HG02610 (cell line): ENCODE data around the gene OR4E2.
"Not testable (repeated sequence)": the region's sequence is repeated elsewhere in the genome, so short reads cannot be mapped to it uniquely, and the experiment has no call there.

Experiments used
- ATAC-seq: cut with Tn5 transposase; IDR thresholded peaks from one replicate; pipeline ENCODE4 v1.9.1; 2021; ENCODE audit warnings: mild to moderate bottlenecking, moderate library complexity; ENCODE audit not compliant: unreplicated experiment

Gene OR4E2, protein sequence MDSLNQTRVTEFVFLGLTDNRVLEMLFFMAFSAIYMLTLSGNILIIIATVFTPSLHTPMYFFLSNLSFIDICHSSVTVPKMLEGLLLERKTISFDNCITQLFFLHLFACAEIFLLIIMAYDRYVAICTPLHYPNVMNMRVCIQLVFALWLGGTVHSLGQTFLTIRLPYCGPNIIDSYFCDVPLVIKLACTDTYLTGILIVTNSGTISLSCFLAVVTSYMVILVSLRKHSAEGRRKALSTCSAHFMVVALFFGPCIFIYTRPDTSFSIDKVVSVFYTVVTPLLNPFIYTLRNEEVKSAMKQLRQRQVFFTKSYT

GRCh38 chr14:21653331-21653885 is at the start of gene OR4E2:
Gene OR4E2 (plus strand): TSS chr14:21653835. CDS start chr14:21665083, 11,248 bp downstream.
- ATAC-seq = no peak

DNA sequence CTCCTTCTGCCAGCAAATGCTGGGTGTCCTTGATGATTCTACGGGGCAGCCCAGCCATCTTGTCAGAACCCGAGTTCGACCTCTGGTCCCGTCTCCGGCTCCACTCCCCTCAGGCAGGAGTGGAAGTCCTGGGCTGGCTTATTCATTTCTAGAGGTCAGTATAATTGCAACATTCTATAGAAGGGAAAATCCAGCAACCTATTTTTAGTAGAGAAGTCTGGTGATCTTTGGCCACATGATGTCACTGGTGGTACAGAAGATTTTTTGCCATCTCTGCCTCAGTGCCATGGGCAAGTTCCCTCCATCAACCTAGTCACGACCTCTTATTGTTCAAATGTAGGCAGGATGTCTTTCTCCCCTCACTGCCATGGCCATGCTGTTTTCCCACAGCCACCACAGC is 41.3 kb upstream of the OR4E2 start:
- no peak for ATAC-seq

- no peak for ATAC-seq
Observed at GRCh38 chr14:21614240-21614639, 39.4 kb upstream of the OR4E2 start.

DNA sequence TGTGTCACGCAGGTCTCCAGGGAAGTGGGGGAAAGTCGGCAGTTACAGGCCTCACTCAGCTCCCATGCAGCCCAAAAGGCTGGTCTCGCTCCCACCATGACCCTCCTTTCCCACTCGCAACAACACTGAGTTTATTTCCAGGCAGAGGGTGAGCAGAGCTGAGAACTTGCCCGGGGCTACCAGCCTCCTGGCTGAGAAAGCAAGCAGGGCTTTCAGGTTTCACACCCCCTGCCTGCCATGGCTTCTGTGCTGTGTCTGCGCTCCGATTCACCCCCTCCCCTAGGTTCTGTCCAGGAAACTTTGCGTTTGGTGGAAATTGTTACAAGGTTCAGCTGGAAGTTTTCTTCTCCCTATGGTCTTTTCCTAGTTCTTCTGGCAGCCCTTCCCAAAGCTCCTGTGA is 36.0 kb upstream of the OR4E2 start:
- no peak for ATAC-seq

- no peak for ATAC-seq
Observed at GRCh38 chr14:21626491-21627230, 27.0 kb upstream of the OR4E2 start.

DNA sequence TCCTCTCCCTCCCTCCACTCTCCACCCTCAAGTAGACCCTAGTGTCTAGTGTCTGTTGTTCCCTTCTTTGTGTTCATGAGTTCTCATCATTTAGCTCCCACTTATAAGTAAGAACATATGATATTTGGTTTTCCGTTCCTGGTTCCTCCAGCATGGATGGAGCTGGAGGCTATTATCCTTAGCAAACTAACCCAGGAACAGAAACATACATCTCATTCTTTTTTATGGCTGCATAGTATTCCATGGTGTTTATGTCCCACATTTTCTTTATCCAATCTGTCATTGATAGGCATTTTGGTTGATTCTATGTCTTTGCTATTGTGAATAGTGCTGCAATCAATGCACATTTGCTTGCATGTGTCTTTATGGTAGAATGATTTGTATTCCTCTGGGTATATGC is 23.1 kb upstream of the OR4E2 start:
- ATAC-seq = not testable (repeated sequence)

DNA sequence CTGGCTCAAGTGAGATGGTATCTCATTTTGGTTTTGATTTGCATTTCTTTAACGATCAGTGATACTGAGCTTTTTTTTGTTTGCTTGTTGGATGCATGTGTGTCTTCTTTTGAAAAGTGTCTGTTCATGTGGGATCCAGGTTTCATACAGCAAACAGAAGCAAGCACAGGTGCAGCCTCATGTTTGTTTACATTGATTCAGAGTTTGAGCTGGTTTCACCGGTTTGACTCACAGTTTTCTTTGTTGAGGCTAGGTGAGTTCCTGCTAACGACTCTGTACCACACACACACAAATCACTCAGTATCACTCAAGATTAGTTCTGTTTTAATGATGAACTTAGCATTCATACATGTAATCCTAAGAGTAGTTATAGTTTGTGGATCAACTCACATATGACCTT is 22.6 kb upstream of the OR4E2 start:
- no peak for ATAC-seq

DNA sequence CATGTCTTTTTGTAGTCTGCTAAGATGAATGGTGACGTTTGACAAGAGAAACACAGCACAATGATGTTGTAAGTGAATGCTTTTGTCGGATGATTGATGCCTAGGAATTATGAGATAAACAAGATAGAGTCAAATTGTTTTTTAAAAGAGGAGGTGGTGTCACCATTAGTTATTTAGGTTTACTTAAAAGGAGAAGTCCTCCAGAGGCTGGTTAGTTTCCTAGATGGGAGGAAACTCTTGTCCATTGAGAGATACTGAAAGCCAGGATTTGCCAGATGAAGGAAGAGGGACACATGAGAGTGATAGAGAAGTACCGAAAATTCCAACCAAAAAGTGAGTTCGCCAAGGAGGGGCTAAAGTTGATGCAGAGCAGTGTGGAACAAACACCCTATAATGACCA is 18.8 kb upstream of the OR4E2 start, which contains the start of gene OR10G2:
Gene OR10G2 (minus strand): TSS at position 101 of the 400 bp plus-strand sequence. CDS start 98 bp downstream, at position 3.
- ATAC-seq = no peak

DNA sequence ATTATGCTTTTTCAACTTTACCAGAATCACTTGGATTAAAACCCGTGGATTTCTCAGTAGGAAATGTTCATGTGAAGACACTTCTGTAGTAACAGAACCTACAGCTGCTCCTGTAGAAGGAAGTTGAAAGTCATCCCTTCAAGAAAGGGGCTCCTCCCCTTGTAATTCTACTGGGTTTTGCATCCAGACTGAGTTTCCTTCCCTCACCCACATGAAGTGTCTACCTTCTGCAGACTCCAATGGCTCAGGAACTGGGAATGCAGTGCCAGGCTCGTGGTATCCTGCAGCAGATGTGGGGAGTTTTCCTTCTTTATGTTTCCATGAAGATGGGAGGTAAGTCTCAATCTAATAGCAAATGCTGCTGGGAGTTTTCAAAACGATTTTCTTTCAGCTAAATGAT is 11.0 kb upstream of the OR4E2 start:
- no peak for ATAC-seq

- no peak for ATAC-seq
Observed at GRCh38 chr14:21643407-21643806, 10.2 kb upstream of the OR4E2 start.

GRCh38 chr14:21647380-21647779 is 6.3 kb upstream of the OR4E2 start:
- no peak for ATAC-seq

GRCh38 chr14:21652209-21652808 is 1.3 kb upstream of the OR4E2 start:
- ATAC-seq = no peak

DNA sequence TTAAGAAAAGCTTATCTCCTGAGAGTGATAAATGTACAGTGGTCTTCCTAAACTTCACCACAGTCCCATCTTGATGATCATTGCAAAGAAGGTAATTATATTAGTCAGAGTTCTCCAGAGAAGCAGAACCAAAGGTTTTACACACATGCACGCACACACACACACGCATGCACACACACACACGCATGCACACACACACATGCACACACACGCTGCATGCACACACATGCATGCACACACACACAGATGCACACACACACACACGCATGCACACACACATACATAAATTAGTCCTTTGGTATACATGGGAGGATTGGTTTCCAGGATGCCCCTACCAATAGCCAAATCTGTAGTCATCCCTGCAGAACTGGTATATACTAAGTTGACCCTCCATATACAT is 580 bp downstream of the OR4E2 start:
- no peak for ATAC-seq

DNA sequence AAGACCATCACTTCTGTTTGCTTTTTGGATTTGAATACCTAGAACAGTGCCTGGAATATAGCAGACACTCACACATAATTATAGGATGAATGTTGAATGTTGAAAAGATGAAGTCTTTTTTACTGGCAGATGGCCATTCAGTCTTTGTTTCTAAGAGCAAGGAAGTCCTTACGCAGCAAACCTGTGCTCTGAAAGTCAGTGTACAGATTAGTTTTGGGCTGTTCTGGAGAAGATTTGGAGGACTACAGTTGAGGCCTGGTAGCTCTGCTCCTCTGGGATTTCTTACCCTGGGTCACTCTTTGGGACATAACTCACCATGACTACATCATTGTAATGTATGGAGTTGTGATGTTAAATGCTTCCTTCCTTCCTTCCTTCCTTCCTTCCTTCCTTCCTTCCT is 3.3 kb downstream of the OR4E2 start:
- ATAC-seq = no peak

DNA sequence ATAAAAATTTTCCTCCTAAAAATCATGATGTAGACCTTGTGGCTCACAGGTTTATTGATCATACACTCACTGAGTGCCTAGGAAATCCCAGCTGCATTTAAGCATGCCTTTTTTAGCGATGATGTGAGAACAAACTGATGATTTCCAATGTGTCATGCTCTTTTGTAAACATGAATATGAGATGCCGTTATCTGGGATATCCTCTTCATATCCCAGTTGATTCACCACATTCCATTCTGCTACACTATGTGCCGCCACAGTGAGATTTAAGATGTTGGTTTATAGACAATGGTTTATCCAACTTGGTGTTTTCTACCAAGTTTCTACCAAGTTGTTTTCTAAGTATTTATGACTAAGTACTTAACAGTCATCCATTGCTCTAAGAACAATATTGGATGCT is 14.7 kb downstream of the OR4E2 start:
- ATAC-seq = no peak

- ATAC-seq = no peak
Observed at GRCh38 chr14:21669284-21669683, 15.6 kb downstream of the OR4E2 start.

DNA sequence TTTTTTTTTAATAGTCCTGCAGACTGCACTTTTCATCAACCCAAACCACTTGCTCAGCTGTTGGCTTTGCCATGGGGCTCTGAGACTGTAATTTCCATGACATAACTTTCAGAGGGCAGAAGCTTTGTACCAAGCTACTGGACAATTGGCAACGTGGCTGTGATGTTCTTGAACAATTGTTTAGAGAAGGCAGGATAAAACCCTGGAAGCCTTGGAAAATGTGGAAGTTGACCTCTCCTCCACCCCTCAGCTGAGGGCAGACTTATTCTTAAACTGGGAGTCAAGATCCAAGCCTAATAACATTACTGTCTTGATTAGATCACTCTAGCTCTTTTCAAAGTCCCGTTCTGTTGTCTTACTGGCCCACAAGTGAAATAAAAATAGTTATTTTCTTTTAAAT is 17.7 kb downstream of the OR4E2 start:
- ATAC-seq = no peak

DNA sequence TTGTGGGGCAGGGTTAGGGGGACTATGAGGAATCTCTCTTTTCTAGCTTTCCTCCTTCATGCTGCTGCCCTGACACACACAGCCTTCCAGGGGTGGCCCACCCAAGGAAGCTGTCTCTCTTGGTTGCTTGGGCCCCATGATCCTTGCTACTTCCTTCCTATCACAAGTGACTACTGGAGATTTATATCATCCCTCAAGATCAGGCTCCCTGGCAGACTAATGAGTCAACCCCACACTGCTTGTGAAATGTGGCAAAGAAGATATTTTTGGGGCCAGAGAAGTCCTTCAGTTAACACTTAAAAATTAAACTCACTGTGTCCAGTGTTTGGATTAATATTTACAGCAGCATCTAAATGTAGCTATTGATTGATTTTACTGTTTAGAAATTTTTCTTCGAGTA is 18.5 kb downstream of the OR4E2 start:
- ATAC-seq = no peak

DNA sequence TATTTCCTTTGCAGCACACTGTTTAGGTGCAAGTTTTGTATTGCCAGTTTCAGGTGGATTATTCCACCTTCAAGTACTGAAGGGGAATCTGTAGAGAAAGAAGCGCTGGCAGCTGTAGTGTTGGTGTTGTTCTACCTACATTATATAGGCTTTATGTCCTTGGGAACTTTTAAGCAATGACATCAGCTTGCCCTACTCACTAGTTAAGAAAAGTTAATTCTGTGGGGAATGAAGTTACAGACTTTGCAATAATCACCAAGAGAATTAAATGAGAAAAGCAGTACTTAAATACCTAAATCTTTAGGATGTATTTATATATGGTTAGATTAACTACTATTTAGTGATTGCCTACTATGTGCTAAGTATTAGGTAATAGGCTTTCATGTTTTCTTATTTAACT is 20.1 kb downstream of the OR4E2 start, which contains the start of gene OR4E1:
Gene OR4E1 (minus strand): TSS at position 101 of the 400 bp plus-strand sequence. CDS start 2,883 bp downstream, outside the sequence.
- ATAC-seq = no peak

DNA sequence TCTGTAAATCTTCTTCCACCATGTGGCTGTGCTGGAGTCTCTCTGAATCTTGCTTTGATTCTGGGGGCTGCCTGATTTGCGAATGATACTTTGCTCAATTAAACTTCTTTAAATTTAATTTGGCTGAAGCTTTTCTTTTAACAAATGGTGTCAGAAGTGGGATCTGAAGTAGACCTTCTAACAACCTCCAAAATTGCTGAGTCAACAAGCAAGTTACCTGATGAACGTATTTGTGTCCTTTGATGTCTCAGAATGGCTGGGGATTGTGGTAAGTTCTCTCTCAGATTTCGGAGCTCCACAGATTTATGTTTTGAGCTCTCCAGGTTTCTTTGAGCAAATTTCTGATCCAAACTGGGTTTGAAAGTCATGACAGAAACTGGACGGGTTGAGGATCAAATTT is 21.9 kb downstream of the OR4E2 start:
- ATAC-seq = no peak

DNA sequence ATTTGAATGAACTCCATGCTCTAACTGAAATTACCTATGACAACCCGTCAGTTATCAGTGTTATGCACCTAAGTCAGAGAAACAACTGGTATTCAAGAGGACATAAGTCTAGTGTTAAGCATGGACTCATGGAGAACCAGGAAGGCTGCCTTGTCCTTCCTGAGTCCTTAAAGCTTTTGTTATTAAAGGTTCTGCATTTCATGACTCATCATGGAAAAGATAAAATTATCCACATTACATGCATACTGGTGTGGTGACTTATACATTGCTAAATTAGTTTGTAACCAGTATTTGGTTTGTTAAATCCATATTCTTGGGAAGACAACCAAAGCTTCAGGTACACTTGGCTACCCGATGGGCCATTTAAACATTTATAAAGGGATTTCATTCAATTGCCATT is 26.4 kb downstream of the OR4E2 start:
- ATAC-seq = no peak

DNA sequence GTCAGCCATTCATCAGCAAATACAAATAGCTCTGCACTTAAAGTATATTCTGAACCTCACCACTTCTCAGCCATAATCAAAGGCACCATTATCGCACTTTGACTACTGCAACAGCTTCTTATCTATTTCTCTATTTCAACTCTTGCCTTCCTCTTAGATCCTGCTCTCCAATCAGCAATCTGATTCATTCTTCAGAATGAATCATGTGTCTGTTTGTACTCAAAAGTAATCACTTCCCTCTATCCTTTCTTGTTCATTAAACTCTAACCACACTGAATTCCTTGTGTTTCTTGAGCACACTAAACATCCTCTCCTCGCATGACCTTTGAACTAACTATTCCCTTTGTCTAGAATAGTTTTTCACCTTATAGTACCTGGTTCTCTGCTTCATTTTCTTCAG is 32.8 kb downstream of the OR4E2 start:
- no peak for ATAC-seq
